Measurements from ENCODE around the gene CCDC85A.

CCDC85A gene

DNA sequence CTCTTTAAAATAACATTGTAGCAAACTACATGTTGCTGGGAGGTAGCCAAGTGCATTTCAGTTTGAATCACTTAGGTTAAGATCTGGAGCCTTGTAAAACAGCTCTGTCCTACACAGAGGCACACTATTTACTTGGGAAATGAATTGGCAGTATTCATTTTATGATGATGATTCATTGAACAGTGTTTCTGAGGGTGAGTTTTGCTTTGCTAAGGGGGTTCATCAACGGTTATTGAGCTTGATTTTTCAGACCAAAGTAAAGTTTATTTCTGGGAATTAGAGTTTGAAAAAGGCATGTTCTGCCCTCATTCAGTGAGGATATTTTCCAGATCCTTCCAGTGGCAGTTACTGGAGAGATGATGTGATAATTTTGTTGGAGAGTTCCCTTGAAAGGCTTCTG, 55.6 kb downstream of the CCDC85A start:
- no peak for DNase-seq (ENCODE audit: low read depth)

DNA sequence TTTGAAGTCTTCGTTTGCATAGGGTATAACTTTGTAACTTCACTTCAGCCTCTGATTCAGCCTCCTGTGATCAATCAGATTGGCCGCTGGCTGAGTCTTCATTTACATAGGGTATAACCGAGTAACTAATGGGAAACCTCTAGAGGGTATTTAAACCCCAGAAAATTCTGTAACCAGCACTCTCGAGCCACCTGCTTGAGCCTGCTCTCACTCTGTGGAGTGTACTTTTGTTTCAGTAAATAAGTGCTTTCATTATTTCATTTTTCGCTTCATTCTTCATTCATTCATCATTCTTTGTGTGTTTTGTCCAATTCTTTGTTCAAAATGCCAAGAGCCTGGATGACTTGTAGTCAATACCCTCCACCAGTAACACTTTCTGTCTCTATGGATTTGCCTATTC, 56.4 kb downstream of the CCDC85A start:
- no peak for DNase-seq (ENCODE audit: low read depth)

- no peak for DNase-seq (ENCODE audit: low read depth)
These were observed 60.7 kb downstream of the CCDC85A start for GRCh38 chr2:56244506-56244905.

DNA sequence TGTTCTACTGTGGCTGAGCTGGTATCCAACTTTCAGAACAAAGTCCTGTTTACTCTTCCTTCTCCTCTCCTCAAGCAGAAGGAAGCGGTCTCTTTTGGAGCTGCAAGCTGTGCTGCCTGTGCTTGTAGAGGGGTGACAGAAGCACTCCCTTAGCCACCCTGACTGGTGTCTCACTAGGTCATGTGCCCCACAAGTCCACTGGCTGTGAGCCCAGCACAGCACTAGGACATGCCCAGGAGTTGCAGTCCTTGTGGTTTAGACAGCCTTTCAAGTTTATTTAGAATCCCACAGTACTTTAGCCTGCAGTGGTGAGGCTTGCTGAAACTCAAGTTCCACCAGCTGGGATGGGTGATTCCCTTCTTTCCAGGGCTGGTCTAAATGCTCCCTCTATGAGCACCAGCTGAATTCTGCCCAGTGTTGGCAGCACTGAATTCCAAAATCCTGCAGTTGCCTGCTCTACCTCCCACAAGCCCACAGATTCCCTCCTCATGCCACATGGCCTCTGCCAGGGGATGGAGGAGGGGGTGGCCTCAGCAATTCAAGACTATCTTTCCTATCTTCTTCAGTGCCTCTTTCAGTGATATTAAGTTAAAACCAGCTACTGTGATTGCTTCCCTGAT, 61.2 kb downstream of the CCDC85A start:
- DNase-seq (ENCODE audit: low read depth): no peak

GRCh38 chr2:56248965-56249742, 65.4 kb downstream of the CCDC85A start:
- no peak for DNase-seq (ENCODE audit: low read depth)

DNA sequence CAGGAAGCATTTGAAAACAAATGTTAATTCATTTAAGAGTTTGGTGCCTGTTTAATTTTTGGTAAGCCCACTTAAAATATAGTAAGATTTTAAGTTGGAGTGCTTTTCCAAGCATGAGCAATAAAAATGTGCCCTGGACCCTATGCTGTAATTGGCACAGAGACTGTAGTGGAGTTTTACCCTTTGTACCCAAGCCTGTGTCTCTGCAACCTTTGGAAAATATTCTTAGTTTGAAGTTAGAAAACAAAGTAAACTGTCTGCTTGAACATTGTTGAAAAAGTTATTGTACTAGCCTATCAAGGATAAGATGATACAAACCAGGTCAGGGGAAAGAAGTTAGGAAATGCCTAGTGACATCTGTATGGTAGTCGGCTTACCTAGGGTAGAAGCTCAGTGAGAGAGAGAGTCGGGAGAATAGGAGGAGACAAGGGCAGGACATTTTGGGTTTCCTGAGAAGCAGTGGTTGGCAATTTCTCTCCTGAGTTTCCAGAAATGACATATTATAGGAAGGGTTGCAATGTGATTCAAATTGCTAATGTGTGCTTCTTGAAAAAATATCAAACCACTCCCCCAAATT, 66.5 kb downstream of the CCDC85A start:
- DNase-seq (ENCODE audit: low read depth): no peak

GRCh38 chr2:56260415-56260814, 76.6 kb downstream of the CCDC85A start:
- no peak for DNase-seq (ENCODE audit: low read depth)

GRCh38 chr2:56262241-56262640, 78.5 kb downstream of the CCDC85A start:
- no peak for DNase-seq (ENCODE audit: low read depth)

GRCh38 chr2:56263876-56264275, 80.1 kb downstream of the CCDC85A start:
- no peak for DNase-seq (ENCODE audit: low read depth)

DNA sequence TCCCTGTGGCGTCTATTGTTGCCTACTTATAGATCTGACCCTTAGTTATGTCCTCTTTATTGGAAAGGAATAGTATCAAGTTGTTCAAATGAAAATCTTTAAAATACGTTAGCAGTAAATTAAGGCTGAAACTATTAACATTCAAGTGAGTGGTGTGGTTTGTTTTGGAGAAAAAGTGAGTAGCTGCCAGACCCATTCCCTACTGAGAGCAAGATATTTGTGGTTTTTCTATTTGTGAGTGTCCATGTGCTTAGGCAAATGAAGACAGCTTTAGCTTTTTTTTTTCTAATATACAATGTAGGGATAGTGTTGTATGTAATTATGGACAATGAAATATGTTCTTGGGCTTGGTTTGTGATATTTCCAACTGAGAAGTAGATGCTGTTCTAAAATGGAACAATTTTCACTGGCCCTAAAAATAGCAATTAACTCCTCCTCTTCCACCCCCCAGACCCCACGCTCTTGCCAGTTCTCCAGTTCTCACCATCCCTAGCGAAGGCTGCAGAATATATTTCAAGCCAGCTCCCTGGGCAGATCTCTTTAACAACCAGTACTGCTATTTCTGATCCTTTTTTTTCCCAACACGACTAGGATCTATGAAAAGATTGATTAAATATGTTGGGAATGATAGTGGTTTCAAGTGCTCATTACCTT, 83.1 kb downstream of the CCDC85A start:
- no peak for DNase-seq (ENCODE audit: low read depth)

DNA sequence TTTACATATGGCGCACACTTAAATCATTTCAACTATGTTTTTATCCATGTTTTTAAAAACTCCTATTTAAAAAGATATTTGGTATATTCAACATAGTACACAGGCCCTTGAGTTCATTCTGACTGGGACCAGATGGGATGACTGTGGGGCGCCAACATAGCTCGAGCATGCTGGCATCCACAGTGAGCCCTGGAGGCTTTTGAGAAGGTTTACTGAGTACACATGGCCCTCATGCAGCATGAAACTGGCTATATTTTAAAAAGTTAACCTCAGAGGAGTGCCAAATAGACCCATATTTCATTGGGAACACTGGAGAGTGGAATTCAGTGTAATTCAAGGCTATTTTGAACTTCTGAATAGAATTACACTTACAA, 83.6 kb downstream of the CCDC85A start:
- no peak for DNase-seq (ENCODE audit: low read depth)

GRCh38 chr2:56268856-56269255, 85.1 kb downstream of the CCDC85A start:
- DNase-seq (ENCODE audit: low read depth): no peak

- no peak for DNase-seq (ENCODE audit: low read depth)
These were observed 87.5 kb downstream of the CCDC85A start for GRCh38 chr2:56271275-56271674.

- DNase-seq (ENCODE audit: low read depth): no peak
These were observed 101.4 kb downstream of the CCDC85A start for GRCh38 chr2:56285224-56285623.

DNA sequence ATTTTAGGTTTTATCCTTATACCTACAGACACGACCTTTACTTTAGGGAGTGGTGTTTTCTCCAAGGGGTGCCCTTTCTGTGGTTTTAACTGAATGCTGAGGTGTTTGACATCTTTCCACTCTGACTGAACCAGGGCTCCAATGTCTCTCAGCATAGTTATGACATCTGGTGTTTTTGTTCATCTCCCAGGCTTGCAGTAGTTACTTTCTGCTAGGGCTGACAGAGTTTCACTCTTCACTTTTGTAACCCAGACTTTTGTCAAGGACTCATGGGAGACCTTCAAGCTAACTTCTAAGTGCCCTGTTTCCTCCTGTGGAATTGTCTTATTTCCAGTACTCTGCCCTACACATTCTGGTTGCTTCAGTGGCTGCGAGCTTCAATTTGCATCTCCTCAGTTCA, 103.1 kb downstream of the CCDC85A start:
- DNase-seq (ENCODE audit: low read depth): no peak

GRCh38 chr2:56287508-56287907, 103.7 kb downstream of the CCDC85A start:
- no peak for DNase-seq (ENCODE audit: low read depth)

DNA sequence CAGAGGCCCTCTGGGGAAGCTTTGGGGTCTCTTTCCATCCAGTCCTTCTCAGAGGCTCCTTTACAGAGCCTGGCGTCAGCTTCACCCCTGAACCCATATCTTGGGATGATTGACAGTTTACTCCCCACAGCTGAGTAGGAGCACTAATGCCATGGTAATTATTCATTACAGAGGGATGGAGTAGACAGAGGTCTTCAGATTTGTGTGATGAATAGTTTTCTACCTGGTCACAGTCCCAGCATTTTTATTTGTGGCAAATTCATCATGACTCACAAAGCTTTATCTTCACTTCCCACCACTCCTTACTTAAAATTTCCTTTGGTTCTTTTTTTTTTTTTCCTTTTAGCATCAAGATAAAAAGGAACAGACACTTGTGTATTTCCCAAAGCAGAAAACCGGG, 104.2 kb downstream of the CCDC85A start:
- peak; percentile 55 for DNase-seq (ENCODE audit: low read depth)

DNA sequence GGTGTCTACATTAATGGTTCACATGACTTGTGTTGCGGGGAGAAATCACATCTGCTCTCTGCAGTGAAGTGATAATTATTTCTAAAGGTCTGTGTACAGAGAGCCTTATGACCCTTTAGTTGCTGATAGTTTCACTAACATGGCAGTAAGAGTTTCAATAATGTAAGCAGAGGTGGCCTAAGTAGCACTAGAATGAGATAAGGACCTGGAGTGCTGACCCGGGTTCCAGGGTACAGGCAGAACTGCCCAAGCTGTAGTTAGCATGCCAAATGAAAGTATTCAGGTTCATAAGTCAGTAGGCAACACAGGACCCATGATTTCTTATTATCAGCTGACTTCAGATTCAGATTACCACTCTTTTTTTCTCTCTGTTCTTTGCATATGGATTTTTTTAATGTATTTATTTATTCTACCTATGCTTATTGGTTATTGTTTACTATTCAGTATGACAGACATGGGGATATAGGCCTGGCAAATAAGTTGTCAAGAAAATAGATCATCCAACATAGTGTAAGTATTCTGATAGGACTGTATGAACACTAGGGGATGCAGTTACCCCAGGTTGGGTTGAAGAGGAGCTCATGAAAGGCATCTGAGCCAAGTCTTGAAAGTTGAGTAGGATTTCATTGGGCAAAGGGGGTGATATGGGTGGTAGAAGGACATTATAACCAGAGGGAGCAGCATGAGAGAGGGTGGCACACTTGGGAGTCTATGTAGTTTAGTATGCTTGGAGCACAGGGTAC, 105.2 kb downstream of the CCDC85A start:
- no peak for DNase-seq (ENCODE audit: low read depth)

DNA sequence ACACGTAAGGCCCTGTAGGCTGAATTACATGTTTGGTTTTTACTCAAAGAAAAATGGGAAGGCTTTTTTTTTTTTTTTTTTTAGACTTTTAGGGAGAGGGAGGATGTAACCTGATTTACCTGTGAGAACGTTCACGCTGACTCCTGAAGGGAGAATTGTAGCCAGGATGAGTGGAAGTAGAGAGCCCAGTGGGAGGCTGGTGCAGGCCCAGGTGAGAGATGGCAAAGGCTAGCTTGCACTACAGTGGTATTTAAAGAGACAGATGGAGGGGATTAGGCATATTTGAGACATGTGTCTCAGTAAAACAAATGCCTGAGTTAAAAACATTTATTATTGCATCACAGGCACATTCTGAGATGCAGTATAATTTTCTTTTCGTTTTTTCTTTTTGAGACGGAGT, 107.9 kb downstream of the CCDC85A start:
- DNase-seq (ENCODE audit: low read depth): no peak

GRCh38 chr2:56292951-56293350, 109.2 kb downstream of the CCDC85A start:
- no peak for DNase-seq (ENCODE audit: low read depth)

- DNase-seq (ENCODE audit: low read depth): no peak
These were observed 111.9 kb downstream of the CCDC85A start for GRCh38 chr2:56295666-56296065.

DNA sequence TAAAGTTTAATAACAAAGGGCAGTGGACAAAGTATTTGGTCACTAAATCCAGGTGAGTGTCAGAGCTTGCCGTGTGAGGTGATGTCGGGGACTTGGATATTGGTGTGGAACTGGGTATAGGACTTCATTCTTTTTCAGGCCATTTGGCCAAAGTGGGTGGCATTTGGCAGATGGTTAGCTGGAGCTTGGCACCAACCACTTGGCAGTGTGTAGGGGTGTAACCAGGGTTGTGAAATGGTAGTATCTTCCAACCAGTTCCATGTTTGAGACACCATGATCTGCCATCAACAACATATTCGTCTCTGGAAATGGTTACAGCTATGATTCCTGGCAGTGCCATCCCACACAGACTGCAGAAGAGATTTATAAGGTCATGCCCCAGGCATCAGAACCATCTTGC, 113.9 kb downstream of the CCDC85A start:
- no peak for DNase-seq (ENCODE audit: low read depth)

Data from non-pigmented ciliary epithelial cell (primary cell).